NCI-H2227 treated with DMSO at 0.1 percent for 48 hours (cell line): Measurements from ENCODE around the gene PCDHB5.
"Not testable (repeated sequence)": the region's sequence is repeated elsewhere in the genome, so short reads cannot be mapped to it uniquely, and the experiment has no call there.

Experiments
- DNase-seq: peaks from one replicate; lab custom pipeline; 2025; lab: John Stamatoyannopoulos, UW

PCDHB5 gene

DNA sequence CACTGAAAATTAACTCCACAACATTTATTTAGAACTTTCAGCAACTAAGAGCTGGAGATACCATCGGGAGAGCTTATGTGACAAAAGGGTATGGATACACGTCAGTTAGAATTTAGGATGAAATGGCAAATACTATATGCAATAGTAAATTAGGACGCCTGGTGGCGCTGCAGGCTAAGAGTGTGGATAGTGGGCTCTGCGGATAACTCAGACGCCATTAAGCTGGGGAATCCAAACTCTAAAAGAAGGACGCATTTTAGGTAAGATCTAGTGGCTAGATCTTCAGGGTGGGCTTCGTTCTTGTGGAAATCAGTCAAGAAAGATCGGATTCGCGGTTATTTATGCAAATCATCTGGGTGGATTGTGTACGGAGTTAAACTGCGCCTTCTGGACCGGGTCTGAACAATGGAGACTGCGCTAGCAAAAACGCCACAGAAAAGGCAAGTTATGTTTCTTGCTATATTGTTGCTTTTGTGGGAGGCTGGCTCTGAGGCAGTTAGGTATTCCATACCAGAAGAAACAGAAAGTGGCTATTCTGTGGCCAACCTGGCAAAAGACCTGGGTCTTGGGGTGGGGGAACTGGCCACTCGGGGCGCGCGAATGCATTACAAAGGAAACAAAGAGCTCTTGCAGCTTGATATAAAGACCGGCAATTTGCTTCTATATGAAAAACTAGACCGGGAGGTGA is at the start of gene PCDHB5:
Gene PCDHB5 (plus strand): TSS at position 177 of the 688 bp plus-strand sequence. CDS start 229 bp downstream, at position 406.
- DNase-seq: peak; percentile 75

DNA sequence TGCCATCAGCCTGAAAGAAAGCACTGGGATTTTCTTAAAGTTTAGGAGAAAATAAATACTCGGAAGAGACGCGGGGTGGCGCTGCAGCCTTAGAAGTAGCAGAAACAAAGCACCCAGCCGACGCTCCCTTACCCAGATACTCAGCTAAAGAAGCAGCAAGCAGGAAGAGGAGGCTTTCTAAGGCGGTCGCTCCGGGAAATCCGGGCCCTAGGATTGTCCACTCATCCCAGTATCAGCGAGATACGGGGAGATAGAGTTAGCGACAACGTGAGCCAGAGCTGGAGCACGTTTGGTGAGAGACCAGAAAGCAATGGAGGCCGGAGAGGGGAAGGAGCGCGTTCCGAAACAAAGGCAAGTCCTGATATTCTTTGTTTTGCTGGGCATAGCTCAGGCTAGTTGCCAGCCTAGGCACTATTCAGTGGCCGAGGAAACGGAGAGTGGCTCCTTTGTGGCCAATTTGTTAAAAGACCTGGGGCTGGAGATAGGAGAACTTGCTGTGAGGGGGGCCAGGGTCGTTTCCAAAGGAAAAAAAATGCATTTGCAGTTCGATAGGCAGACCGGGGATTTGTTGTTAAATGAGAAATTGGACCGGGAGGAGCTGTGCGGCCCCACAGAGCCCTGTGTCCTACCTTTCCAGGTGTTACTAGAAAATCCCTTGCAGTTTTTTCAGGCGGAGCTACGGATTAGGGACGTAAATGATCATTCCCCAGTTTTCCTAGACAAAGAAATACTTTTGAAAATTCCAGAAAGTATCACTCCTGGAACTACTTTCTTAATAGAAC is 40.3 kb upstream of the PCDHB5 start, which contains the start of gene PCDHB2:
Gene PCDHB2 (plus strand): TSS at position 135 of the 782 bp plus-strand sequence. CDS start 176 bp downstream, at position 311.
- peak; percentile 72 for DNase-seq

GRCh38 chr5:141095263-141095641 is 39.8 kb upstream of the PCDHB5 start:
- no peak for DNase-seq

DNA sequence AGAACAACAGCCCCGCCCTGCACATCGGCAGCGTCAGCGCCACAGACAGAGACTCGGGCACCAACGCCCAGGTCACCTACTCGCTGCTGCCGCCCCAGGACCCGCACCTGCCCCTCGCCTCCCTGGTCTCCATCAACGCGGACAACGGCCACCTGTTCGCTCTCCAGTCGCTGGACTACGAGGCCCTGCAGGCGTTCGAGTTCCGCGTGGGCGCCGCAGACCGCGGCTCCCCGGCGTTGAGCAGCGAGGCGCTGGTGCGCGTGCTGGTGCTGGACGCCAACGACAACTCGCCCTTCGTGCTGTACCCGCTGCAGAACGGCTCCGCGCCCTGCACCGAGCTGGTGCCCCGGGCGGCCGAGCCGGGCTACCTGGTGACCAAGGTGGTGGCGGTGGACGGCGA is 38.8 kb upstream of the PCDHB5 start:
- not testable (repeated sequence) for DNase-seq

- DNase-seq: not testable (repeated sequence)
These were observed 38.4 kb upstream of the PCDHB5 start for GRCh38 chr5:141096586-141096985.

- no peak for DNase-seq
These were observed 34.7 kb upstream of the PCDHB5 start, which contains the start of gene PCDHB3 for GRCh38 chr5:141100243-141100805. Gene PCDHB3 (plus strand): TSS chr5:141100473. CDS start chr5:141100650, 177 bp downstream.

GRCh38 chr5:141101059-141101458 is 33.9 kb upstream of the PCDHB5 start:
- DNase-seq: no peak

- not testable (repeated sequence) for DNase-seq
These were observed 32.9 kb upstream of the PCDHB5 start for GRCh38 chr5:141102070-141102469.

DNA sequence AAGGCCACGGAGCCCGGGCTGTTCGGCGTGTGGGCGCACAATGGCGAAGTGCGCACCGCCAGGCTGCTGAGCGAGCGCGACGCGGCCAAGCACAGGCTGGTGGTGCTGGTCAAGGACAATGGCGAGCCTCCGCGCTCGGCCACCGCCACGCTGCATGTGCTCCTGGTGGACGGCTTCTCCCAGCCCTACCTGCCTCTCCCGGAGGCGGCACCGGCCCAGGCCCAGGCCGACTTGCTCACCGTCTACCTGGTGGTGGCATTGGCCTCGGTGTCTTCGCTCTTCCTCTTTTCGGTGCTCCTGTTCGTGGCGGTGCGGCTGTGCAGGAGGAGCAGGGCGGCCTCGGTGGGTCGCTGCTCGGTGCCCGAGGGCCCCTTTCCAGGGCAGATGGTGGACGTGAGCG is 32.5 kb upstream of the PCDHB5 start:
- not testable (repeated sequence) for DNase-seq

DNA sequence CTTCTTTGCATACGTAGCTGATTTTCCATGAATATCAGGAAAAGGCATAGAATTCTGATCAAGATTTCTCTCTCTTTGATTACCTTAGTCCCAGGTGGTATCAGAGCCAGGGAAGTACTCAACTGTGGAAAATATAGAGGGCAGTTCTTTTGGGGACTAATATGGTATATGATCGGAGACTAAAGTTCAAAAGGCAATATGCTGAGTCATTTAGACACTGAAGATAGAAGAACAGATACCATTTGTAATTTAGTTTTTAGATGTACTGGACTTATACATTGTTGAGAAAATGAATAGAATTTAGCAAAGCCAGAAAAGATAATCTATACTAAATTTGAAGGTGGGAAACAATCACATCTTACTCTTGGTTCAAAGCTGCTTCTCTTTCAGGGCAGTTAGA is 29.7 kb upstream of the PCDHB5 start:
- no peak for DNase-seq

- DNase-seq: no peak
These were observed 15.8 kb upstream of the PCDHB5 start for GRCh38 chr5:141119250-141119649.

DNA sequence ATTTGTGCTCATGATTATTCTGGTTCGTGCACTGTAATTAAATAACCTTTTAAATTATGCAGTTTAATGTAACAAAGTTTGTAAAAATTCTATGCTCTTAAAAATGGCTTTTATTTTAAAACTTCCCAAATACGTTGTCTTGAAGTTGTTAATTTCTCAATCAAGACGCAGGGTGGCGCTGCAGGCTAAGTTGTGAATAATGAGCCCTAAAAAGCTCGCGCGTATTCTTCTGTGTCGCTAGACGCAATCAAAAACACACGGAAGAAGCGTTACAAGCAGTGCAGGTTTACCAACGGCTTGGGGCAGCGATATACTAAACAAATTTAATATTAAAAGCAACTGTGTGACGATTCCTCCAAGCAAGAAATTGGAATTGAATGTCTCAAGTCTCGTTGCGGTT is 13.4 kb upstream of the PCDHB5 start, which contains the start of gene PCDHB4:
Gene PCDHB4 (plus strand): TSS at position 256 of the 400 bp plus-strand sequence. CDS start 181 bp downstream, outside the sequence.
- peak; percentile 63 for DNase-seq

- peak; percentile 38 for DNase-seq
These were observed 13.0 kb upstream of the PCDHB5 start for GRCh38 chr5:141121985-141122384.

GRCh38 chr5:141123396-141124135 is 11.4 kb upstream of the PCDHB5 start:
- DNase-seq: not testable (repeated sequence)

DNA sequence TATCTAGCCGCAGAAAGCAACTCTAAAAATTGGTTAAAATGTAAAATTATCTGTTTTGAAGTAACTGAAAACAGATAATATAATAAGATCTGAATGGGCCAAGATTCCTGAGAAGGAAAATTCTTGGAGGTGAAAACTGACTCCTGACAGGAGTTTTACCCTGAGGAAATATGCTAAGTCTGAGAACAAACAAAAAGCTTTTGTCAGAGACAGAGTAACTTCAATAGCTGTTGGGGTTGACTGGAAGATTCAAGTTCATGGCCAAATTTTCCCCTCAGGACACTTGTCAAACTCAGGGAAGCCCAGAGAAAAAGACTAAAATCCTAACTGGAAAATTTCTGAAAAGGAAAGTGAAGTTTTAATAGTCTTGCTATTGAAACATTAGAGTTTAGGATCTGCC is 7.7 kb upstream of the PCDHB5 start:
- DNase-seq: no peak

DNA sequence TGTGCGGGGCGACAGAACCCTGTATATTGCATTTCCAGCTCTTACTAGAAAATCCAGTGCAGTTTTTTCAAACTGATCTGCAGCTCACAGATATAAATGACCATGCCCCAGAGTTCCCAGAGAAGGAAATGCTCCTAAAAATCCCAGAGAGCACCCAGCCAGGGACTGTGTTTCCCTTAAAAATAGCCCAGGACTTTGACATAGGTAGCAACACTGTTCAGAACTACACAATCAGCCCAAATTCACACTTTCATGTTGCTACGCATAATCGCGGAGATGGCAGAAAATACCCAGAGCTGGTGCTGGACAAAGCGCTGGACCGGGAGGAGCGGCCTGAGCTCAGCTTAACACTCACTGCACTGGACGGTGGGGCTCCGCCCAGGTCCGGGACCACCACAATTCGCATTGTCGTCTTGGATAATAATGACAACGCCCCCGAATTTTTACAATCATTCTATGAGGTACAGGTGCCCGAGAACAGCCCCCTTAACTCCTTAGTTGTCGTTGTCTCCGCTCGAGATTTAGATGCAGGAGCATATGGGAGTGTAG is 786 bp downstream of the PCDHB5 start:
- DNase-seq: no peak

GRCh38 chr5:141137346-141137745 is 2.3 kb downstream of the PCDHB5 start:
- DNase-seq: not testable (repeated sequence)

GRCh38 chr5:141149812-141150211 is 14.8 kb downstream of the PCDHB5 start, which contains the start of gene PCDHB6:
Gene PCDHB6 (plus strand): TSS chr5:141150057. CDS start chr5:141150258, 201 bp downstream.
- DNase-seq: peak; percentile 46

DNA sequence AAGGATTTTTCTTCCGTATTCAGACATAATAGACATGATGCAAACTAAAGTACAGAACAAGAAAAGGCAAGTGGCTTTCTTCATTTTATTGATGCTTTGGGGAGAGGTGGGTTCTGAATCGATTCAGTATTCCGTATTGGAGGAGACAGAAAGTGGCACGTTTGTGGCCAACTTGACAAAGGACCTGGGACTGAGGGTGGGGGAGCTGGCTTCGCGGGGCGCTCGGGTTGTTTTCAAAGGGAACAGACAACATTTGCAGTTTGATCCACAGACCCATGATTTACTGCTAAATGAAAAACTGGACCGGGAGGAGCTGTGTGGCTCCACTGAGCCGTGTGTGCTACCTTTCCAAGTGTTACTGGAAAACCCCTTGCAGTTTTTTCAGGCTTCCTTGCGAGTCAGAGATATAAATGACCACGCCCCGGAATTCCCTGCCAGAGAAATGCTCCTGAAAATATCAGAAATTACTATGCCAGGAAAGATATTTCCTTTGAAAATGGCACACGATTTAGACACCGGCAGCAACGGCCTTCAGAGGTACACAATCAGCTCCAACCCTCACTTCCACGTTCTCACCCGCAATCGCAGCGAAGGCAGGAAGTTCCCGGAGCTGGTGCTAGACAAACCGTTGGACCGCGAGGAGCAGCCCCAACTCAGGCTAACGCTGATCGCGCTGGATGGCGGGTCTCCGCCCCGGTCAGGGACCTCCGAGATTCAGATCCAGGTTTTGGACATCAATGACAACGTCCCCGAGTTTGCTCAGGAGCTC is 15.4 kb downstream of the PCDHB5 start:
- peak; percentile 7 for DNase-seq

GRCh38 chr5:141150993-141151325 is 16.0 kb downstream of the PCDHB5 start:
- DNase-seq: no peak

DNA sequence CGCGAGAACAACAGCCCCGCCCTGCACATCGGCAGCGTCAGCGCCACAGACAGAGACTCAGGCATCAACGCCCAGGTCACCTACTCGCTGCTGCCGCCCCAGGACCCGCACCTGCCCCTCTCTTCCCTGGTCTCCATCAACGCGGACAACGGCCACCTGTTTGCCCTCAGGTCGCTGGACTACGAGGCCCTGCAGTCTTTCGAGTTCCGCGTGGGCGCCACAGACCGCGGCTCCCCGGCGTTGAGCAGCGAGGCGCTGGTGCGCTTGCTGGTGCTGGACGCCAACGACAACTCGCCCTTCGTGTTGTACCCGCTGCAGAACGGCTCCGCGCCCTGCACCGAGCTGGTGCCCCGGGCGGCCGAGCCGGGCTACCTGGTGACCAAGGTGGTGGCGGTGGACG is 16.6 kb downstream of the PCDHB5 start:
- DNase-seq: not testable (repeated sequence)
